Naive B cell (primary cell): Measurements from ENCODE around the gene TBC1D10A. TPM values are rescaled to one million over a fixed set of nuclear protein-coding genes. Genes with fewer than 3 reads are reported as not detected.
"Not testable (repeated sequence)": the region's sequence is repeated elsewhere in the genome, so short reads cannot be mapped to it uniquely, and the experiment has no call there.

Experiments used
- ATAC-seq, 2 donors: fragments of 150-1000 bp; cut with Tn5 transposase; 2 replicates each; pipeline ENCODE4 v1.10.0; 2021; ENCODE audit warnings: low read depth in 2 of 2, mild to moderate bottlenecking in 2 of 2, moderate library complexity in 2 of 2
- DNase-seq: peaks from one replicate; pipeline ENCODE4 v3.0.0; 2022
- H3K27ac Mint-ChIP-seq, 6 donors: one replicate each; pipeline ENCODE4 v1.8.0; 2020 to 2022; ENCODE audit warnings: mild to moderate bottlenecking in 6 of 6, mixed read lengths in 6 of 6, moderate library complexity in 5 of 6, inconsistent platforms in 2 of 6
- H3K27me3 Mint-ChIP-seq, 3 donors: one replicate each; pipeline ENCODE4 v1.8.0; 2021 to 2022; ENCODE audit warnings: mixed read lengths in 3 of 3, mild to moderate bottlenecking in 1 of 3
- H3K36me3 Mint-ChIP-seq, 2 donors: one replicate each; pipeline ENCODE4 v1.8.0; 2020 to 2022; ENCODE audit warnings: mixed read lengths in 2 of 2, inconsistent platforms in 1 of 2, mild to moderate bottlenecking in 1 of 2
- H3K4me1 Mint-ChIP-seq, 3 donors: one replicate each; pipeline ENCODE4 v1.8.0; 2020 to 2022; ENCODE audit warnings: mixed read lengths in 3 of 3, inconsistent platforms in 1 of 3, mild to moderate bottlenecking in 1 of 3, moderate library complexity in 1 of 3
- H3K4me3 Mint-ChIP-seq, 8 donors: one replicate each; pipeline ENCODE4 v1.8.0; 2020 to 2022; ENCODE audit warnings: mild to moderate bottlenecking in 8 of 8, mixed read lengths in 8 of 8, moderate library complexity in 8 of 8, inconsistent platforms in 2 of 8
- H3K9me3 Mint-ChIP-seq, 7 donors: one replicate each; pipeline ENCODE4 v1.8.0; 2020 to 2022; ENCODE audit warnings: mixed read lengths in 7 of 7, mild to moderate bottlenecking in 5 of 7, inconsistent platforms in 2 of 7, moderate library complexity in 1 of 7
- polyA plus RNA-seq, 6 donors: library from polyadenylated mRNA; unstranded; fragments of 300-500 nt; fragmentation: Illumina TruSeq; gene quantifications; one replicate each; pipeline ENCODE4 v1.2.3, GENCODE V29; 2021; ENCODE audit warnings: low read depth in 6 of 6

Gene TBC1D10A
- polyA plus RNA-seq, 6 donors from 2014 or later, result 39.9 to 54.0 (median 40.7) TPM

GRCh38 chr22:30357650-30358215 is 31.0 kb upstream of the TBC1D10A start:
- peaks cover 0 to 5% (median 0%) of the 10 kb centered on the region in 3 donors for H3K27me3 Mint-ChIP-seq
- DNase-seq, result no peak
- peaks cover 0 to 2% (median 0%) of the 10 kb centered on the region in 7 donors for H3K9me3 Mint-ChIP-seq
- H3K36me3 Mint-ChIP-seq, result no peaks in the 10 kb centered on the region
- peak overlapping the region; percentile 91 to 99 (median 96) for H3K4me3 Mint-ChIP-seq
- peak overlapping the region; percentile 79 to 99 (median 98) for H3K27ac Mint-ChIP-seq
- H3K4me1 Mint-ChIP-seq, result peaks cover 33 to 43% (median 42%) of the 10 kb centered on the region in 3 donors
- no peak for ATAC-seq

GRCh38 chr22:30357236-30357570 is 30.5 kb upstream of the TBC1D10A start:
- Mint-ChIP-seq H3K4me1 (peaks cover 33 to 44% (median 42%) of the 10 kb centered on the region in 3 donors), H3K27me3 (peaks cover 0 to 5% (median 0%) of the 10 kb centered on the region in 3 donors), H3K9me3 (peaks cover 0 to 2% (median 0%) of the 10 kb centered on the region in 7 donors), H3K36me3 (no peaks in the 10 kb centered on the region), H3K27ac (peak overlapping the region; percentile 97 to 99 (median 98)), H3K4me3 (peak overlapping the region; percentile 91 to 99 (median 96))
- ATAC-seq (peak; percentile 12 to 13), DNase-seq (no peak)

DNA sequence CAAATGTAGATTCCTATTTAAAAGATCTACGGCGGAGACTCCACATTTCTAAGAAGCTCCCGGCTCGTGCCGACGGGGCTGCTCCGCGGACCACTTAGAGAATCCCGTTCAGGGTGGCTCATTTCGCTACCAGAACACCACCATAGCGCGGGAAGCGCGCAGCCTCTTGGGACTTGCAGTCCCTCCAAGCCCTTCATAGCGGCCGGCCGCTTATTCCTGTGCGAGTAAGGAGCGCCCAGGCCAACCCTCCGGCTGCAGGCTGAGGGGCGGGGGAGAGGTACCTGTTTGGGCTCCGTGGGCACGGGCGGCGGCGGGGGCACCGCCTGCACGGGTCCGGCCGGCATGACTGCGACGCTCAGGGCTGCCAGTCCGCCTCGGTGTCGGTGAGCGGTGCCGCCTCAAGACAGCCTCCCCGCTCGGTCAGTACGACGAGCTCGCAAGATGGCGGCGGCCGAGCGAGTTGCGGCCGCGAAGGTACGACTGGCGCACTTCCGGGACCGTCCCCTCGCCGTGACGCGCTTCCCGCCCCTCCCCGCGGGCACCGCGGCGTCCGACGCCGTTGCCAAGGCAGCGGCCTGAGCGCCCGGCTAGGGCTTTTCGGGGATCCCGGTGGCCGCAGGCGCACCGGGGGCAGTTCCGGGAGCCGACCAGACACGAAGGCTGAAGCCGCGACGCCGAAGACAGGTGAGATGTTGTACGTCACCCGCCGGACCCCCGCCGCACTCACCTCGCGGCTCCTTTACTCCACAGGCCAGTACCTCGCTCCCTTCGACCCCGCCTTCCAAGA is 29.9 kb upstream of the TBC1D10A start, which contains the start of the genes CCDC157 and SF3A1:
TSS of gene CCDC157 (plus strand) at position 559 of the 787 bp plus-strand sequence. CDS start 8,994 bp downstream, outside the sequence.
TSS of gene SF3A1 (minus strand) at position 446 of the 787 bp plus-strand sequence. CDS start at position 344, 102 bp downstream.
- Mint-ChIP-seq H3K9me3 (peaks cover 0 to 2% (median 0%) of the 10 kb centered on the region in 7 donors), H3K27me3 (peaks cover 0 to 5% (median 0%) of the 10 kb centered on the region in 3 donors)

DNA sequence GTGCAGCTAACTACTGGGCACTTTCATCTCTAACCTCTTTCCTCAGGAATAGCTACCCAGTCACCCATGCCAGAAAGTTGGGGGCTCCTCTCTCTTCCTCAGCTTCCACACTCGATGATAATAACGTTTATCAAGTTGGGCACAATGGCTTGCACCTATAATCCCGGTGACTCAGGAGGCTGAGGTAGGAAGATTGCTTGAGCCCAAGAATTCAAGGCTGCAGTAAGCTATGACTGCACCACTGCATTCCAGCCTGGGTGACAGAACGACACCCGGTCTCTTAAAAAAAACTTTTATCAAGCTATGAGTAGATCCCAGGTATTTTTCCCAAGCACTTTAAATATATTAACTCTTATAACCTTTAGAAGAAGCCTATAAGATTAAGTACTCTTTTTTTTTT is 27.9 kb upstream of the TBC1D10A start:
- Mint-ChIP-seq H3K9me3 (peaks cover 0 to 2% (median 0%) of the 10 kb centered on the region in 7 donors), H3K36me3 (peaks cover 0 to 6% of the 10 kb centered on the region in 2 donors), H3K27ac (peak overlapping the region in 5 of 6 donors; percentile 72 to 99 (median 92)), H3K4me1 (peaks cover 38 to 66% (median 61%) of the 10 kb centered on the region in 3 donors), H3K4me3 (peak overlapping the region in 7 of 8 donors; percentile 15 to 98 (median 95)), H3K27me3 (peaks cover 0 to 5% (median 0%) of the 10 kb centered on the region in 3 donors)
- ATAC-seq (no peak), DNase-seq (no peak)

More for the DNA sequence above, 29.9 kb upstream of the TBC1D10A start, which contains the start of the genes CCDC157 and SF3A1:
- Mint-ChIP-seq H3K27ac (peak within 1 kb of the TSS; percentile 97 to 99 (median 98)), H3K36me3 (no peaks in the 10 kb centered on the region), H3K4me3 (peak within 1 kb of the TSS; percentile 91 to 99 (median 96)), H3K4me1 (peaks cover 35 to 49% (median 46%) of the 10 kb centered on the region in 3 donors)
- peak; percentile 89 for DNase-seq
- ATAC-seq, result peak; percentile 84 to 88

DNA sequence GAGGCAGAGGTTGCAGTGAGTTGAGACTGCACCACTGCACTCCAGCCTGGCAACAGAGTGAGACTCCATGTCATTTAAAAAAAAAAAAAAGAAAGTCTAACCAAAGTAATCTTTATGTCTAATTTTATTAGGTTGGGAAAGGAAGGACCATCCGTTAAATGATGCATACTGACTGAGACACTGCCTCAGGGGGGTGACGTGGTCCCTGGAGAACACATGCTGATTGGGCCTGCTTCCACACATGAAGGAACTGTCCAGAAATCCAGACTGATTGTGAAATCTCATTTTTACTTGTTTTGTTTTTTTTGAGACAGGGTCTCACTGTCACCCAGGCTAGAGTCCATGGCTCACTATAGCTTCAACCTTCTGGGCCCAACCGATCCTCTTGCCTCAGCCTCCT is 24.5 kb upstream of the TBC1D10A start:
- peak overlapping the region in 1 of 8 donors; percentile 57 for H3K4me3 Mint-ChIP-seq

DNA sequence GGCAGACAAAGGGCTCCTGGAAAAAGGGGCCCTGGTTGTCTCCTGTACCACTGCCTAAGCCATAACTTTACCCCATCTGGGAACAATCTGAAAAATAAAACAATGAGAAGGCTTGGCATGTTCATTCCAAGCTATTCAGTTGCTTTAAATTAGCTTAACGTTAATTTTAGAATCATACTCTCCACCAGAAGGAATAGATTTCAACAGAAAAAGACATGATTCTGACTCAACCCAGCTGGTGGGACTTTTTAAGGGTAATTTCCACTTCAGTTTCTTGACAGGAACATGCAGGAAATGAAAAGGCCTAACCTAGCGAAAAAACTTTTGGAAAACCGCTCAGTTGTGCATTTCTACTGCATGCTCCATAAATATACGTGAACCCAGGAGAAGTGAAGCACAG is 22.1 kb upstream of the TBC1D10A start:
- Mint-ChIP-seq H3K36me3 (peaks cover 0 to 16% of the 10 kb centered on the region in 2 donors), H3K9me3 (no peaks in the 10 kb centered on the region), H3K4me3 (no peak overlapping the region), H3K4me1 (peaks cover 13 to 42% (median 27%) of the 10 kb centered on the region in 3 donors), H3K27ac (peak overlapping the region in 2 of 6 donors; percentile 57 to 70), H3K27me3 (no peaks in the 10 kb centered on the region)
- DNase-seq (no peak), ATAC-seq (no peak)

More for the DNA sequence above, 24.5 kb upstream of the TBC1D10A start:
- ATAC-seq, result no peak
- peaks cover 0 to 2% (median 0%) of the 10 kb centered on the region in 7 donors for H3K9me3 Mint-ChIP-seq
- H3K27me3 Mint-ChIP-seq, result no peaks in the 10 kb centered on the region
- H3K36me3 Mint-ChIP-seq, result peaks cover 0 to 9% of the 10 kb centered on the region in 2 donors
- peak overlapping the region in 2 of 6 donors; percentile 39 to 71 for H3K27ac Mint-ChIP-seq
- H3K4me1 Mint-ChIP-seq, result peaks cover 32 to 66% (median 50%) of the 10 kb centered on the region in 3 donors
- no peak for DNase-seq

- peaks cover 9 to 39% (median 23%) of the 10 kb centered on the region in 3 donors for H3K4me1 Mint-ChIP-seq
- peaks cover 1 to 20% of the 10 kb centered on the region in 2 donors for H3K36me3 Mint-ChIP-seq
- no peak overlapping the region for H3K4me3 Mint-ChIP-seq
- no peaks in the 10 kb centered on the region for H3K27me3 Mint-ChIP-seq
- DNase-seq, result no peak
- no peaks in the 10 kb centered on the region for H3K9me3 Mint-ChIP-seq
- no peak for ATAC-seq
- H3K27ac Mint-ChIP-seq, result peak overlapping the region in 2 of 6 donors; percentile 57 to 70
These were observed 21.7 kb upstream of the TBC1D10A start for GRCh38 chr22:30348404-30348803.

- peaks cover 14 to 39% (median 23%) of the 10 kb centered on the region in 3 donors for H3K4me1 Mint-ChIP-seq
- no peaks in the 10 kb centered on the region for H3K27me3 Mint-ChIP-seq
- no peak for ATAC-seq
- no peaks in the 10 kb centered on the region for H3K9me3 Mint-ChIP-seq
- peaks cover 9 to 24% of the 10 kb centered on the region in 2 donors for H3K36me3 Mint-ChIP-seq
- H3K4me3 Mint-ChIP-seq, result no peak overlapping the region
- no peak for DNase-seq
- H3K27ac Mint-ChIP-seq, result peak overlapping the region in 3 of 6 donors; percentile 21 to 49 (median 37)
These were observed 20.6 kb upstream of the TBC1D10A start for GRCh38 chr22:30347255-30347892.

GRCh38 chr22:30344447-30345200 is 17.9 kb upstream of the TBC1D10A start:
- Mint-ChIP-seq H3K27ac (no peak overlapping the region), H3K4me3 (no peak overlapping the region), H3K4me1 (peaks cover 4 to 15% (median 13%) of the 10 kb centered on the region in 3 donors)

DNA sequence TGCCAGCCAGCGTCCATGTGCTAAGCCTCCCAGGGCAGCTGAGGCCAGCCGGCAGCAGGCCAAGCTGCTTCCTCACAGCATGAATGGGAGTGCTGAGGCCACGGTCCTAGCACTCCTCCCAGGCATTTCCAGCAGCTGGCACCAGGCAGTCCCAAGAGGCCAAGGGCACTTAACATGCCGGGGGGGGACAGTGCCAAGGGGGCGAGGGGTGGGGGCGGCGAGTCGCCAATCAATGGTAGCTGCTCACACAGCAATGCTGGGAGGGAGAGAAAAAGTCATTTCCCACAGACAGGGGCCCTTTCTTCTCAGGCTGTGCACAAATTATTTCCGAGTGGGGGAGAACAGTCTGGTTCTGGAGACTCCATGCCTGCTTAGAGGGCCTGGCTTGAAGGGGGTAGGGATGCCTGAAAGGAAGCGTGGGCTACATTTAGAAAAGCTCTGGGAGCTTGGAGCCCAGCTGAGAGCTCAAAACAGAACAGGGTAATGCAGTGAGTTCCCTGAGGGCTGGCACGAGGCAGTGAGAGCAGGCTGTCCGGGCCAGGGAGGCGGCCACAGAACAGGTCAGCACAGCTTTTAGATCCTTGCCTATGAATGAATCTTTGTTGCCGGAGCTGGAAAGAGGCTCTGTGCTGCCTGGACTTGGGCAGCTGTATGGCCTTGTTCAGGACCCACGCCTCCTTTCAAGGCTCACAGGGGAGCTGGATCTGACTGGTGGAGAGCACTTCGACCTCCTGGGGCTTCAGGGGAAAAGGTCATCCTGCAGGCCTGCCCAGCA is 14.4 kb upstream of the TBC1D10A start:
- Mint-ChIP-seq H3K27ac (peak overlapping the region in 2 of 6 donors; percentile 24 to 95), H3K36me3 (peaks cover 18 to 41% of the 10 kb centered on the region in 2 donors)
- ATAC-seq, result no peak

More at GRCh38 chr22:30344447-30345200, 17.9 kb upstream of the TBC1D10A start:
- DNase-seq, result no peak
- no peak for ATAC-seq
- H3K9me3 Mint-ChIP-seq, result no peaks in the 10 kb centered on the region
- H3K36me3 Mint-ChIP-seq, result peaks cover 18 to 21% of the 10 kb centered on the region in 2 donors
- H3K27me3 Mint-ChIP-seq, result no peaks in the 10 kb centered on the region

DNA sequence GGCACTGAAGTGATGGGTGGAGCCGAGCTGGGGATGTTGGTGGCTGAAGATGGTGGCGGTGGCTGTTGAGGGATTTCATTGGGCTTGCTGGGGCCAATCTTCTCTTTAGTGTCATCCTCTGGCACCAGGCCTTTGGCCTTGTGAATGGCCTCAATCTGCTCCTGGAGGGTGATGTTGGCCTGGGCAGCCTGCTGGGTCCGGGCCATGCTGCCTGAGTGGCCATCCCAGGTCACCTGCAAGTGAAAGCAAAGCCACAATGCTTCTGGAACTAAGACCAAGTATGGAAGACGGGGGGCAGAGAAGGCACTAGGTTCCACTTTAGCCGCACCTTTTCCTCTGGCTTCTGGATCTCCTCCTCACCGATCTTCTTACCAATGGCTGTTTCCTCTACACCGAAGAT is 12.1 kb upstream of the TBC1D10A start:
- Mint-ChIP-seq H3K27ac (peak overlapping the region in 1 of 6 donors; percentile 20), H3K9me3 (no peaks in the 10 kb centered on the region), H3K27me3 (no peaks in the 10 kb centered on the region), H3K4me3 (no peak overlapping the region), H3K4me1 (peaks cover 2 to 12% (median 6%) of the 10 kb centered on the region in 3 donors), H3K36me3 (peaks cover 12 to 41% of the 10 kb centered on the region in 2 donors)
- DNase-seq, result no peak
- ATAC-seq, result no peak

More for the DNA sequence above, 14.4 kb upstream of the TBC1D10A start:
- no peak overlapping the region for H3K4me3 Mint-ChIP-seq
- no peaks in the 10 kb centered on the region for H3K27me3 Mint-ChIP-seq
- no peak for DNase-seq
- no peaks in the 10 kb centered on the region for H3K9me3 Mint-ChIP-seq
- H3K4me1 Mint-ChIP-seq, result peaks cover 2 to 12% (median 6%) of the 10 kb centered on the region in 3 donors

GRCh38 chr22:30338341-30338740 is 11.6 kb upstream of the TBC1D10A start:
- not testable (repeated sequence) for H3K4me3 Mint-ChIP-seq, H3K9me3 Mint-ChIP-seq, H3K27ac Mint-ChIP-seq, H3K27me3 Mint-ChIP-seq, DNase-seq, ATAC-seq
- peaks cover 8 to 39% of the 10 kb centered on the region in 2 donors for H3K36me3 Mint-ChIP-seq
- peaks cover under 1 to 12% (median 6%) of the 10 kb centered on the region in 3 donors for H3K4me1 Mint-ChIP-seq
